ENCODE results near the gene OXCT2. TPM values are rescaled to one million over a fixed set of nuclear protein-coding genes. Genes with fewer than 3 reads are reported as not detected.
A peak's percentile ranks its signal among the peaks of the same experiment; 100 is the strongest.

Gene OXCT2
- total and polyA plus RNA-seq, 9 of the 15 experiments (the other 6 are each of a cell fraction or from before 2014, with no cell fraction given): 0.08 to 0.64 (median 0.22) TPM; not detected in 2

DNA sequence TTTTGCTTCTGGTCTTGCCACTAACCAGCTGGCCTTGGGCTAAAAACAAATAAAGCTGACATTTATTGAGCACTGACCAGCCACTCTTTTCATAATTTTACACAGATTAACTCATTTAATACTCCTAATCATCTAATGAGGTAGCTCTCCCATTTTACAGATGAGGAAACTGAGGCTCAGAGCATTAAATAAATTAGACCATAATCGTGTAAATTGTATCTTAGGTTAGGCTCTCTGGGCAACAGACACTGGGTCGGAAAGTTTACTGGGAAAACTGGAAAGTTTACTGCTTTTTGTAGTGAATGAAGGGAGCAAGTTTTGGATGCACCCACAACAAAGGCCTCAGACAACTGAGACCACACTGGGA lies 10.2 kb upstream of the OXCT2 start:
- Histone ChIP-seq H3K9me1 (ENCODE audit: control insufficient read depth, insufficient read depth, low read length) (no peaks in the 10 kb centered on the region), H3K4me3 (no peak overlapping the region), H3K4me2 (ENCODE audit: insufficient read depth, low read length) (no peak overlapping the region), H2AFZ (ENCODE audit: low read depth, low read length) (no peak overlapping the region), H3K36me3 (ENCODE audit: control insufficient read depth, insufficient read depth, low read length) (no peaks in the 10 kb centered on the region), H3K27me3 (ENCODE audit: control insufficient read depth in 2 of 2, insufficient read depth in 2 of 2, low read length in 2 of 2) (peaks cover 12 to 54% of the 10 kb centered on the region in 2 experiments; a peak in 4 of 5 replicates), H3K79me2 (ENCODE audit: control insufficient read depth, insufficient read depth, low read length) (no peaks in the 10 kb centered on the region), H3K9ac (ENCODE audit: insufficient read depth in 1 of 2, low read depth in 2 of 2, low read length in 2 of 2) (no peak overlapping the region), H3K4me1 (replicated peaks in 1 of 2; ENCODE audit: control insufficient read depth in 2 of 2, insufficient read depth in 2 of 2, low read length in 2 of 2) (peaks cover 4 to 7% of the 10 kb centered on the region in 2 experiments; a peak in 2 of 5 replicates), H4K20me1 (replicated peaks; ENCODE audit: control insufficient read depth, insufficient read depth, low read length) (peaks cover 6% of the 10 kb centered on the region; the same call in 1 of the 2 replicates), H3K27ac (ENCODE audit: extremely low read depth, low read depth, low read length) (no peak overlapping the region), H3K9me3 (replicated peaks; ENCODE audit: control insufficient read depth, insufficient read depth, low read depth, low read length) (no peaks in the 10 kb centered on the region)
- POLR2A ChIA-PET: interaction anchor here (1.3 kb wide), 1 partner anchor 9 kb away, joined by 5 read pairs; no protein-coding TSS in a partner anchor
- 0% methylated on average over 2 of the region's 2 CpGs for WGBS (ENCODE audit: insufficient coverage, low coverage, missing lambda C conversion rate)
- no peak for ATAC-seq
- intact Hi-C loops (cut with micrococcal nuclease): no loop called here
- CTCF ChIA-PET (ENCODE audit: low intra/inter-chr PET ratio): no interaction called here
- in situ Hi-C loops (cut with MboI): no loop called here
- FAIRE-seq: no peak
- DNase-seq (ENCODE audit: extremely low read depth in 1 of 4, low spot score in 3 of 4): peak in 1 of 4 experiments; percentile 6
- BruUV-seq (replicated peaks): no TSS peak
- TF ChIP-seq HMG20B (CRISPR knock-in tag; IDR thresholded peaks at IDR 0.05) (no peak), DIDO1 (tag; IDR thresholded peaks at IDR 0.05; ENCODE audit: low read depth) (no peak), LCOR (CRISPR knock-in tag; IDR thresholded peaks at IDR 0.05) (no peak), RBM25 (IDR thresholded peaks at IDR 0.05; ENCODE audit: low read depth, low read length, severe bottlenecking) (peak; percentile 94), ESRRA (IDR thresholded peaks at IDR 0.05; ENCODE audit: borderline replicate concordance, low read depth) (no peak), ZZZ3 (IDR thresholded peaks at IDR 0.05) (no peak), BCOR (IDR thresholded peaks at IDR 0.05) (peak; percentile 70; the same call in 1 of the 2 replicates), ZNF124 (CRISPR knock-in tag; IDR thresholded peaks at IDR 0.05) (no peak), ZBED1 (IDR thresholded peaks at IDR 0.05) (no peak), POU5F1 (IDR thresholded peaks at IDR 0.05; ENCODE audit: borderline replicate concordance, low read depth, low read length, partially characterized antibody) (no peak), PURB (CRISPR knock-in tag; IDR thresholded peaks at IDR 0.05; ENCODE audit: low read depth) (no peak), KDM2B (CRISPR knock-in tag; IDR thresholded peaks at IDR 0.05) (no peak)
- TF ChIP-seq, protein P1, sequence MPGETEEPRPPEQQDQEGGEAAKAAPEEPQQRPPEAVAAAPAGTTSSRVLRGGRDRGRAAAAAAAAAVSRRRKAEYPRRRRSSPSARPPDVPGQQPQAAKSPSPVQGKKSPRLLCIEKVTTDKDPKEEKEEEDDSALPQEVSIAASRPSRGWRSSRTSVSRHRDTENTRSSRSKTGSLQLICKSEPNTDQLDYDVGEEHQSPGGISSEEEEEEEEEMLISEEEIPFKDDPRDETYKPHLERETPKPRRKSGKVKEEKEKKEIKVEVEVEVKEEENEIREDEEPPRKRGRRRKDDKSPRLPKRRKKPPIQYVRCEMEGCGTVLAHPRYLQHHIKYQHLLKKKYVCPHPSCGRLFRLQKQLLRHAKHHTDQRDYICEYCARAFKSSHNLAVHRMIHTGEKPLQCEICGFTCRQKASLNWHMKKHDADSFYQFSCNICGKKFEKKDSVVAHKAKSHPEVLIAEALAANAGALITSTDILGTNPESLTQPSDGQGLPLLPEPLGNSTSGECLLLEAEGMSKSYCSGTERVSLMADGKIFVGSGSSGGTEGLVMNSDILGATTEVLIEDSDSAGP (CRISPR knock-in tag; IDR thresholded peaks at IDR 0.05): no peak
- TF ChIP-seq, protein P2, sequence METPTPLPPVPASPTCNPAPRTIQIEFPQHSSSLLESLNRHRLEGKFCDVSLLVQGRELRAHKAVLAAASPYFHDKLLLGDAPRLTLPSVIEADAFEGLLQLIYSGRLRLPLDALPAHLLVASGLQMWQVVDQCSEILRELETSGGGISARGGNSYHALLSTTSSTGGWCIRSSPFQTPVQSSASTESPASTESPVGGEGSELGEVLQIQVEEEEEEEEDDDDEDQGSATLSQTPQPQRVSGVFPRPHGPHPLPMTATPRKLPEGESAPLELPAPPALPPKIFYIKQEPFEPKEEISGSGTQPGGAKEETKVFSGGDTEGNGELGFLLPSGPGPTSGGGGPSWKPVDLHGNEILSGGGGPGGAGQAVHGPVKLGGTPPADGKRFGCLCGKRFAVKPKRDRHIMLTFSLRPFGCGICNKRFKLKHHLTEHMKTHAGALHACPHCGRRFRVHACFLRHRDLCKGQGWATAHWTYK (CRISPR knock-in tag; IDR thresholded peaks at IDR 0.05): no peak
- TF ChIP-seq, protein P3, sequence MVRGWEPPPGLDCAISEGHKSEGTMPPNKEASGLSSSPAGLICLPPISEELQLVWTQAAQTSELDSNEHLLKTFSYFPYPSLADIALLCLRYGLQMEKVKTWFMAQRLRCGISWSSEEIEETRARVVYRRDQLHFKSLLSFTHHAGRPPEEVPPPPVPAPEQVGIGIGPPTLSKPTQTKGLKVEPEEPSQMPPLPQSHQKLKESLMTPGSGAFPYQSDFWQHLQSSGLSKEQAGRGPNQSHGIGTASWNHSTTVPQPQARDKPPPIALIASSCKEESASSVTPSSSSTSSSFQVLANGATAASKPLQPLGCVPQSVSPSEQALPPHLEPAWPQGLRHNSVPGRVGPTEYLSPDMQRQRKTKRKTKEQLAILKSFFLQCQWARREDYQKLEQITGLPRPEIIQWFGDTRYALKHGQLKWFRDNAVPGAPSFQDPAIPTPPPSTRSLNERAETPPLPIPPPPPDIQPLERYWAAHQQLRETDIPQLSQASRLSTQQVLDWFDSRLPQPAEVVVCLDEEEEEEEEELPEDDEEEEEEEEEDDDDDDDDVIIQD (CRISPR knock-in tag; IDR thresholded peaks at IDR 0.05): no peak
- TF ChIP-seq, protein P4, sequence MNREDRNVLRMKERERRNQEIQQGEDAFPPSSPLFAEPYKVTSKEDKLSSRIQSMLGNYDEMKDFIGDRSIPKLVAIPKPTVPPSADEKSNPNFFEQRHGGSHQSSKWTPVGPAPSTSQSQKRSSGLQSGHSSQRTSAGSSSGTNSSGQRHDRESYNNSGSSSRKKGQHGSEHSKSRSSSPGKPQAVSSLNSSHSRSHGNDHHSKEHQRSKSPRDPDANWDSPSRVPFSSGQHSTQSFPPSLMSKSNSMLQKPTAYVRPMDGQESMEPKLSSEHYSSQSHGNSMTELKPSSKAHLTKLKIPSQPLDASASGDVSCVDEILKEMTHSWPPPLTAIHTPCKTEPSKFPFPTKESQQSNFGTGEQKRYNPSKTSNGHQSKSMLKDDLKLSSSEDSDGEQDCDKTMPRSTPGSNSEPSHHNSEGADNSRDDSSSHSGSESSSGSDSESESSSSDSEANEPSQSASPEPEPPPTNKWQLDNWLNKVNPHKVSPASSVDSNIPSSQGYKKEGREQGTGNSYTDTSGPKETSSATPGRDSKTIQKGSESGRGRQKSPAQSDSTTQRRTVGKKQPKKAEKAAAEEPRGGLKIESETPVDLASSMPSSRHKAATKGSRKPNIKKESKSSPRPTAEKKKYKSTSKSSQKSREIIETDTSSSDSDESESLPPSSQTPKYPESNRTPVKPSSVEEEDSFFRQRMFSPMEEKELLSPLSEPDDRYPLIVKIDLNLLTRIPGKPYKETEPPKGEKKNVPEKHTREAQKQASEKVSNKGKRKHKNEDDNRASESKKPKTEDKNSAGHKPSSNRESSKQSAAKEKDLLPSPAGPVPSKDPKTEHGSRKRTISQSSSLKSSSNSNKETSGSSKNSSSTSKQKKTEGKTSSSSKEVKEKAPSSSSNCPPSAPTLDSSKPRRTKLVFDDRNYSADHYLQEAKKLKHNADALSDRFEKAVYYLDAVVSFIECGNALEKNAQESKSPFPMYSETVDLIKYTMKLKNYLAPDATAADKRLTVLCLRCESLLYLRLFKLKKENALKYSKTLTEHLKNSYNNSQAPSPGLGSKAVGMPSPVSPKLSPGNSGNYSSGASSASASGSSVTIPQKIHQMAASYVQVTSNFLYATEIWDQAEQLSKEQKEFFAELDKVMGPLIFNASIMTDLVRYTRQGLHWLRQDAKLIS (CRISPR knock-in tag; IDR thresholded peaks at IDR 0.05): no peak

Measured in K562 (cell line).